Stimulated activated CD4-positive, alpha-beta T cell treated with anti-CD3 and anti-CD28 coated beads, Interleukin-12 subunit alpha, Interleukin-12 subunit beta, amount 100 ng/mL, for 24 hours (primary cell): ENCODE results near the gene ARHGEF3.
A peak's percentile ranks its signal among the peaks of the same experiment; 100 is the strongest.

Experiments used
- DNase-seq, 2 experiments: peaks; one replicate each; pipeline ENCODE4 v3.0.0-alpha.2; 2020; ENCODE audit warnings: low read depth in 2 of 2

Gene ARHGEF3, protein sequence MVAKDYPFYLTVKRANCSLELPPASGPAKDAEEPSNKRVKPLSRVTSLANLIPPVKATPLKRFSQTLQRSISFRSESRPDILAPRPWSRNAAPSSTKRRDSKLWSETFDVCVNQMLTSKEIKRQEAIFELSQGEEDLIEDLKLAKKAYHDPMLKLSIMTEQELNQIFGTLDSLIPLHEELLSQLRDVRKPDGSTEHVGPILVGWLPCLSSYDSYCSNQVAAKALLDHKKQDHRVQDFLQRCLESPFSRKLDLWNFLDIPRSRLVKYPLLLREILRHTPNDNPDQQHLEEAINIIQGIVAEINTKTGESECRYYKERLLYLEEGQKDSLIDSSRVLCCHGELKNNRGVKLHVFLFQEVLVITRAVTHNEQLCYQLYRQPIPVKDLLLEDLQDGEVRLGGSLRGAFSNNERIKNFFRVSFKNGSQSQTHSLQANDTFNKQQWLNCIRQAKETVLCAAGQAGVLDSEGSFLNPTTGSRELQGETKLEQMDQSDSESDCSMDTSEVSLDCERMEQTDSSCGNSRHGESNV

DNA sequence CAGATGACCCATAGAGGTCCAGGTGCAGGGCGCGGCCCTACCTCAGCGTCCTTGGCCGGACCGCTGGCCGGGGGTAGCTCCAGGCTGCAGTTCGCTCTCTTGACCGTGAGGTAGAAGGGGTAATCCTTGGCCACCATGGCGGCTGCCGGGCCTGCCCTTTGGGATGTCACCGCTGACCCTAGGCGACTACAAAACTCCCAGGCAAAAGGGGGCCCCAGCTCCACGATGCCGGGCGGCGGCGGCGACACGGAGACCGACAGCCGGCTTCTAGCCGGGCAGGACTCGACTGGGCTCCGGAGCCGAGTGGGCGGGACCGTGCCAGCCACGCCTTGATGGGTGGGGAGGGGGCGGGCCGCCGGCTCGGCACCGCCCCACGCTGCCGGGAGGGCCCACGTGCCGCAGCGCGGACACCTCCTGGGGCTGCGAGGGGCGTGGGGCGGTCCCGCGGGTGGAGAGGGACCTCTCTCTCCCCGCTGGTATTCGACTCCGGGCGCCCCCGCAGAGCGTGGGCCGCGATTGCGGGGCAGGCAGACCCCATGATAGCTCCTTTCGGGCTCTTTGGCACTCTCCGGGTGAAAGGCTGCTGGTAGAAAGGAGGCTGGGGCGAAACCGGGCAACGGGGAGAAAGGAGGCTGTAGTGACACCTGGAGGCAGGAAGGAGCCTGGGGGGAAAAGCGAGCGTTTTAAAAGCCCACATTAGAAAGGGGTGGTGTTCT, at the start of gene ARHGEF3:
Gene ARHGEF3, minus strand, starts transcription at position 288 of the 716 bp plus-strand sequence. Its CDS starts 151 bp downstream, at position 137.
- peak; percentile 80 for DNase-seq

DNA sequence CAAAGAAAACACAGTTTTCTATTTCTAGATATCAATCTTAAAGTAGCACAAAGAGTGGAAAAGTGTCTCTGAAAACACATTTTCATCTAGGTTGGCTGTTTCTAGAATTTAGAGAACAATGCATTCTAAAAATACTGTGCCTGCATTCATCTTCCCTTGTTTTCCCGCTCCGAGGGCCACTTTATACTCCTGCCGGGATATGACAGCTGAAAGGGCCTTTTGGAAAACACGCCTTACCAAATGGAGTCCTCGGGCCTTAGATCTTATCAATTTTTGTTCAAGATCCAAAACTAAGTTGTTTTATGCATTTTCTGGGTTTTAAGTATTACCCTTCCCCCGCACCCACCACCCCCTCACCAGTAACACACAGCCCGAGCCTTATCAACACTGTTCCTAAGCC, 47.9 kb upstream of the ARHGEF3 start:
- no peak for DNase-seq

DNA sequence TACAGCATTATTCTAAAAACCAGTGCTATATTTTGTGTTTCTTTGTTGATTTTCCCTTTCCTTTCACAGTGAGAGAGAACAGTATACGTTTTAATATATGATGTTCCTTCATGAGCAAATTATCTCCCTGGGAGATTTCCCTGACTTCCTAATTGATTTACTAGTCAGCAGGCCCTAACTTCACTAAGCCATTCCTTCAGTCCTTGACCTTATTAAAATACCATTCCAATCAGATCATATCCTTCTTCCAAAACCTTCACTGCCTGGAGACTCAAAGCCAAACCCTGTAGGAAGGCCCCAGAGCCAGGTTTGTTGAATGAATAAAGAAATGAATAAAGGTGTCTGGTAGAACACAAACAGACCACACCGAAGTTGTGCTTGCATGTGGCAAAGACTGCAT, 43.8 kb upstream of the ARHGEF3 start:
- DNase-seq = no peak

DNA sequence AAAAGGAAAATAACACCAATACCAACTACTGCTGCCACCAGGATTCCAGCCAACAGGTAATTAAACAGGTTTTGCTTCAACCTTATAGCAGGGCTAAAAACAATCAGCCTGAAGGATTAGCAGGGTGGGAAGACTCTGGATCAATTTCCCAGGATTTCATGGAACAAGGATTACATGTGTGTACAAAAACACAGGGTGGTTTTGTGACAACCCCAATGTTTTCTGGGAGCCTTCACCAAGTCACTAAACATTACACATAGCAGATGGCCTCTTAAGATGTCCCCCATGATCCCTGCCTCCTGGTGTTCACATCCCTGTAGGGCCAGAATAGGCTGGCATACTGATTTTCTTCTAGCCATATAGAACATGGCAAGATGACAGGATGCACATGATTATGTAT, 42.8 kb upstream of the ARHGEF3 start:
- no peak for DNase-seq

DNA sequence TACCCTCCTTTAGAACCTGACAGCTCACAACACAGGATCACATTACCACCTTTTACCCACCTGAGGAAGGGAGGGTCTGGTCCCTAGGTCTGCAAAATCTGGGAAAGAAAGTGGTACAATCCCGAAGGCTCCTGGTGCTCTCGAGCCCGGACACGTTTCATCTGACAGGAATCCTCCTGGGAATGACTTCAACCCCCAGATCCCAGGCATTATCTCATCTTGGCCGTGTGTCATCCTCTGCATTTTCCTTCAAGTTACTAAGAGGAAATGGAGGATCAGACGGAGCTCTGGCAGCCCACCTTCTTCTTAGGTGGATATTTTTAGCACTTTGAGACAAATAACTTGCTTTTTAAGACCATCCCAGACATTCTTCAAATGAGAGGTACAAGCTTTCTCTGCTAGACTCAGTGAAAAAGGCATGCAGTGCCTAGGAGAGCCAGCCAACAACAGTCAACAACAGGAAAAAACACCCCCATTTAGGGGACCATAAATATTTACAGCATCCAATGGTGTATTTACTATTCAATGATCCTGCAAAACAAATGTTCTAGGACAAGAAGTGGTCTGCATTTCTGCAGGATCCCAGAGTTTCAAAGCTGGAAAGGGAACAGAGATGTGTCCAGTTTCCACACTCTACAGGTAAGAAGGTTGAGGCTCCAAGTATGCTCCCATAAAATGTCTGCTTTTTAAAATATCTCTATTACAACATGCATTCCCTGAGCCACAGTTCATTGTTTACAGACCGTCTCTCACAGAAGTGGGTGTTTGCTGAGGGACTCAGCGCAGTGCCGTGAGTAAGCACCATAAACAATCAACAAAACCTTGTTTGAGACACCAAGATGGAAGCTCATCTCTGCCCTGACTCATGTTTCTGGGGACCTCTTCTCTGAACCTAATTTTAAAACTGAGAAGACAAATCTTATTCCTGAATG, 38.3 kb upstream of the ARHGEF3 start:
- no peak for DNase-seq

DNA sequence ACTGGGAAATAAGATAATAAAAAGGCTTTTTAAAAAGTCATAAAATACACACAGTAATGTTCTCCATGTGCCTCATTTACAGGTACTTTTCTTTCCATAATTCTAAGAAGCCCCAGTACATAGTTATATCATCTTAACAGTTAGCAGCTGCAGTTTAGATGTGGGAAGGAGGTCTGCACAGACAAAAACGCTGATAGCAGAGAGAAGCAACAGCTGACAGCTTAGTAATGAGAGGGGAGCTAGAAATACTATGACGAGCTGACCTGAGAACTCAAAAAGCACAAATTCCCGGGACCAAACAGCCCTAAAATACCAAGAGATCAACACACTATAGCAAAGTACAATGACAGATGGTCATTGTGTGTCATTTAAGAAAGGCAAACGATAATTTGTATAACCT, 36.7 kb upstream of the ARHGEF3 start:
- DNase-seq = no peak

DNA sequence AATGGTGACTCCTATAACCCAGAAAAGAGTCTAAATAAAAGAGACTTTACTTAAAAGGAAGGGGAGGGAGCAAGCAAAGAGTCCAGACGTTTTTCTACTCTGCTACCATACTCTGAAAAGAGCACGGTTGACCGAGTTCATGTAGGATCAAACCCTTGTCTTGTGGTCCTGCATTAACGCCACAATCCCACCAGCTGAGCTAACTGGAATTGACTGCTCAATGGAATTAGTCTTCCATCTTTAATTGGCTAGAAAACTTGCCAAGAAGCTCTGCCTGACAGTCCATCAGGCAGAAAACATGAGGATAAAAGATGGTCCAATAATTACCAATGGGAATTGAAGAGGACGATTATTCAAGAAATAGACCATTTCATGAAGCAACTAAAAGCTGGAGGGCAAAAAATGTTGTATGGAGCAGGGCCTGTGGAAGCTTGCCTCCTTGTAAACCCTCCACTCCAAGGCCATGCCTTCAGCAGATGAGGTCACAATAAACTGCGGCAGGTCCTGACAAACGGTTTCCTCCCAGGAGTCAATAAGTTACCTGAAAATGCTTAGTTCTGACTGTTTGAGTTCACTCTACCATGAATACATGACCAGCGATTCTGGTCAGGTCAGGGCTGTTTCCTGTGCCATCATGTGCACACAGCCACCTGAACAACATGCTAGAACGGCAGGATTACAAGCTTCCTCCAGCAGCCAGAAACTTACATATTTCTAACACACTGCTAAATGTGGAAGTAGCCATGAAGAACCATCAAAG, 35.6 kb upstream of the ARHGEF3 start:
- no peak for DNase-seq

DNA sequence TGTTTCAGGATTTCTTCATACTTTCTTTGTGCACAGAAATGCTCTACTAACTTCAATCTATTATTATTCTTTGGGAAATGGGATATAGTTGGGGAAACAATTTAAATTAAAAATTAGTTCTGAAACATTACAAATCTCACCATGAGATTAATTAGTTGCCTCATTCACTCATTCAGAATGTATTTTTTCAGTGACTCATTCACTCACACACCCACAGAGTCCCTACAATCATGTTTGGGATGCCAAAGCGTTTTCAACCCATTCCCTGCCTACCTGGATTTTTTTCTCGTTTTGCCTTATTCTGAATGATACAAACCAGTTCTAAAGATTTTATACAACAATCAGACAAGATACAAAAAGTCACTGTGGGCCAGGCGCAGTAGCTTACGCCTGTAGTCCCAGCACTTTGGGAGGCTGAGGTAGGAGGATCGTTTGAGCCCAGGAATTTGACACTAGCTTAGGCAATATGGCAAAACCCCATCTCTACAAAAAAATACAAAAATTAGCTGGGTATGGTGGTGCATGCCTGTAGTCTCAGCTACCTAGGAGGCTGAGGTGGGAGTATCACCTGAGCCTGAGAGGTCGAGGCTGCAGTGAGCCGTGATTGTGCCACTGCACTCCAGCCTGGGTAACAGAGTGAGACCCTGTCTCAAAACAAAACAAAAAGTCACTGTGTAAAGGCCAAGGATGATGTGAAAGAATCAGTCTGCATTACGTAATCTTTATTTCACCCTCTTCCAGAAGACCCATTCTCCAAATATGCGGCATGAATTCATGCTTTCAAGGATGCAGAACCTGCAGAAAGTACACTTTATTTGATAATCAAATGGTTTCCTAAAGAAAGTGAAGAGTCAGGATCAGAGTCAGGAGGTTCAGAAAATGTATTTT, 34.8 kb upstream of the ARHGEF3 start:
- no peak for DNase-seq

DNA sequence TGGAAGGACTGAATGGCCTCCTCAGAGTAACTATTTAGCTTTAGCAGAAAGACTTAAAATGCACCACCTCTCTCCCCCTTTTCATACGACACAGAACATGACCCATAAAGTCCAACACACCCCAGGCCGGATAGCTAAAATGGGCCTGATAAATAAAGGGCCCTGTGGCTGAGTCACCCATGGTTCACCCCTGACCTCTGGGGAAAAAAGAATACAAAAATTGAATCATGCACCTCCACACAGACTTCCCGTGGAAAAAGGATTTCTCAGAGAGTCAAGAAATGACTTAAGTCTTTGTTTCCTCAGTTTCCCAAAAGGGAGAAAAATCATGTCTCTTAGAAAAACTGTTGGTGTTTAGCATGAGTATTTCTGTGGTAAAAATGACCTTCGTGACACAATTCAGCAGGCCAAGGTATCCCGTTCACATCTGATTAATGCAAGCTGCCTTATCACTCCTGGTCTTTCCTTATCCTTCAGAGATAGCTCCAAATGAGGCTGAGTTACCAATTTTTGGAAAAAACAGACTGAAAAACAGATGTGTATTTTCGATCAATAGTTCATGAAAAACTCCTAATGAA, 34.0 kb upstream of the ARHGEF3 start:
- DNase-seq = no peak

DNA sequence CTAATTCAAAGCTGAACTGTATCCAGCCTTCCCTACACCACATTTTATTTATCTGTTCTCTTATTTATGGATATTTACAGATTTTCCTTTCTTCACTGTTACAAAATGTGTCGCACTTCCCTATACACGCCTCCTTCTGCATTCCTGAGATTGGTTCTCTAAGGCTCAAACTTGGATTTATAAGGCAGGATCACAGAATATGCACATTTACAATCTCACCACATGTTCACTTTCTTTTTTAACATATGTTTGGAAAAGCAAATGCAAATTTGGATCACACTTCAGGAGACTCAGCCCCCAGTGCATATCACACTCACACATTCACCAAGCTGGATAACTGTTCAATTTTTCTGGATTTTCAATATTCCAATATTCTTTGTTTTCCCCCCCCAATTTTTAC, 31.8 kb upstream of the ARHGEF3 start:
- DNase-seq = no peak

DNA sequence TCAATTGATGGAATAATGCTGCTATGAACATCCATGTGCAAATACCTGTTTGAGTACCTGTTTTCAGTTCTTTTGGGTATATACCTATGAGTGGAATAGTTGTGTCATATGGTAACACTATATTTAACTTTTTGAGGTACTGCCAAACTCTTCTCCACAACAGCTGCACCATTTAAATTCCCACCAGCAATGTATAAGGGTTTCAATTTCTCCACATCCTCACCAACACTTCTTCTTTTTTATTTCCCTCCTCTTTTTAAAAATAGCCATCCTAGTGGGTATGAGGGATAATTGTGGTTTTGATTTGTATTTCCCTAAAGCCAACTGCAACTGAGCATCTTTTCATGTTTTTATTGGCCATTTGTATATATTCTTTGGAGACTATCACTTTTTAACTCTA, 31.3 kb upstream of the ARHGEF3 start:
- DNase-seq = no peak

DNA sequence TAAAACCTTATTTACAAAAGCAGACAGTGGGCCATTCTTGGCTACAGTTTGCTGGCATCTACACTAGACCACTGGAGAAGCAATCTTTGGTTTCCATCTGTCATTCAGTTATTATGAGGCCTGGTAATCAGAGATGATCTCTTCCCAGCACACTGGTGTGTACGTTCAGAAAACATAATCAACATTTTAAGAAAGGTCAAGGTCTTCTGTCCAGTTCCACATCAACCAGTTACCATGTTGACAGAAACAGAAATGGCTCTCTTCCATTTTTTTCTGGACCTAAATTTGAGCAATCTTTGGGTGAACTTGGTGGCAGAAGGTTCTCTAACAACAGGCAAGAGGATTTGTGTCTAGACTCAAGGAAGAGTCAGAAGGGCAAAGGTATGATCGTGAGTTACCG, 29.8 kb upstream of the ARHGEF3 start:
- no peak for DNase-seq

DNA sequence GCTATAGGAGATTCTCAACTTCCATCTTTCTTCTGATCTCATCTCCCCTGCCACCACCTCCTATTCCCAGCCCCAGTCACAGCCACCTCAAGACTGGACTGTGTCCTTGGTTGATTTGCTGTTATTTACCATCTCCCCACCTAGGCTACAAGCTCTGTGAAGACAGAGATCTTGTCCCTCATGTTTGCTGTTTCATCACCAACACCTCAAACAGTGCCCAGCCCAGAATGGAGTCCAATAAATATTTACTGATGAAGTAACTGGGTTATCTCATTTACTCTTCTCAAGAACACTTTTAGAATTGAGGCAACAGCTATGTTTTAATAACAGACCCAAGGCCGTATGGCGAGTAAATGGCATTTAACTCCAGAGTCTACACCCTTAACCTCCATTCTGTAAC, 29.1 kb upstream of the ARHGEF3 start:
- no peak for DNase-seq

DNA sequence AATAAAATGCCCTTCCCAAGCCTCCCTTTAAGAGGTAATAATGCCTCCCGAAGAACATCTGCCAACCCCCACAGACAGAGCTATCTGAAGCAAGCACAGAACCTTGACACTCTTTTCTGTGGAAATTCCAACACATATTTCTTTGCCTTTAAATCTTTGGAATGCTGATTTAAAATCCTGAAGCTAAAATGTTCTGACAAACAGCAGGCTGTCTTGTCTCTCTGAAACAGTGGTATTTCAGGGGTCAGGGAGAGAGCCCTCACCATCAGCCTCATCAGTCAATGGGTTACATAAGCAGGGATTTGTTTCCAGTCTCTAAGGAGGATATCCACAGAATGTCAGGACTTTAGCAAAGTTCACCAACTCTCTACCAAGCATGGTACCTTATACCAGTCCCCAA, 27.8 kb upstream of the ARHGEF3 start:
- no peak for DNase-seq

DNA sequence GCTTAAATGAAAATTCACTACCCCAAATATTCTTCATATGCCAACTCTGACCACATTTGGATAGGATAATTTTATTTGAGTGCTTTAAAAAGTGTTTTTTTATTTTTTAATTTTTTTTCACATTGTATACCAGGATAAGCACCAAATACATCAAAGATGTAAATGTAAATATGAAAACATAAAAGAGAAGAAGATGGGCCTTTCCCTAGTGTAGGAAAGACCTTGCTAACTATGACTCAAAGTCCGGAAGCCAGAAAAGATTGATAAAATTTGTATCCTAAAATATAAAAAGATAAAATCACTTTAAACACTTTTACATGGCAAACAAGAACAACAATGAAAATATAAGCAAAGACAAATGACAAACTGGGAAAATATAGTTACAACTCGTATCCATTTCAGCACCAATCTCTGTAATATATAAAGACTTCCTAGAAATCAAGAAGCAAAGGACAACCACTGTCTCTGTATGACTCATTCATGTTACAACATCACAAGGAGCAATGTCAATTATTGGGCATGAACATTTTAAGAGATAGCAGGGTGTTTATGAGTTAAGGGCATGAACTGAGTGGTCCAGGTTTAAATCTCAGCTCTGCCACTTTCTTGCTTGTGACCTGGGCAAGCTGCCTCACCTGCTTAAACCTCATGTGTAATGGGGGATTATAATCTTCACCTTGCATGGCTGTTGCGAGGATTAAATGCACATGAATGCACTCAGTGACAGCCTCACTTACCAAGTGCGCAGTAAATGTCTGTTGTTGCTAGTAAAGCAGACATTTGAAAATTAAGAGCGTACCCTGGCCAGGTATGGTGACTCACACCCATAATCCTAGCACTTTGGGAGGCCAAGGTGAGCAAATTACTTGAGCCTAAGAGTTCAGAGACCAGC, 25.3 kb upstream of the ARHGEF3 start:
- no peak for DNase-seq

DNA sequence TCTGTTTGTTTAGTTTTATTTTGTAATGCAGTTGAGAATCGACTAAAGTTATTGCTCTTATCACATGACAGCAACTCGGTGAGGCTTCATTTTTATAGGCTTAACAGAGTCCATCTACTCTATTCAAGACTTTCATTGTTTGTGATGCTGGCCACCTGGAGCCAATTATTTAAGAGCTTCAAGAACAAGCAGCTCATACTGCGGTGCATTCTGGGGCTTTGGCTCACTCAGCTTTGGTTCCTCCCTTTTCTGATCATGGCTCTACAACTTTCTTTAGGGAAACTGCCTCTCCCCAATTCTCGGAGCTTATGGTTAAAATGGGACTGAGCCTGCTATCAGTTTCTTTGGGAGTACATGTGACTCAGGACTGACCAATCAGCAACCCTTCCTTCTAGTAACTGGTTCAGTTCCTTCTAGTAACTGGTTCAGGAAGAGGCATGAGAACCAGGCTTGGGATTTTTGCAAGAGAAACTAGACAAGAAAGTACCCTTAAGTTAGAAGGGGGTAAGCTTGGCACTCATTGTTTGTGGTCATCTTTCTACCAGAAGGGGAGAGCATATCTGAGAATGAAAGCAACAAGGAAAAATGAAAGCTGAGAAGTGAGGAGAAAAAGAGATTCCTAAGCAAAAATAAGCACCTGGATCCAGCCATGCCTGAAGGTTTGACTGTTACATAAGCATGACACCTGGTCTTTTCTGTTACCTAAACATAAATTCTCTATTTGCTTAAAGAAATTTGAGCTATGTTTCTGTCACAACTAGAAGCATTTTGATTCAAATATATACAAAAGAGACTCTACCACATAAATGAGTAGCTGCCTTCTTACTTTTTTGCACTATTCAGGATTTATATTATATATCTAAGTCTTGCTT, 24.1 kb upstream of the ARHGEF3 start:
- DNase-seq = no peak

DNA sequence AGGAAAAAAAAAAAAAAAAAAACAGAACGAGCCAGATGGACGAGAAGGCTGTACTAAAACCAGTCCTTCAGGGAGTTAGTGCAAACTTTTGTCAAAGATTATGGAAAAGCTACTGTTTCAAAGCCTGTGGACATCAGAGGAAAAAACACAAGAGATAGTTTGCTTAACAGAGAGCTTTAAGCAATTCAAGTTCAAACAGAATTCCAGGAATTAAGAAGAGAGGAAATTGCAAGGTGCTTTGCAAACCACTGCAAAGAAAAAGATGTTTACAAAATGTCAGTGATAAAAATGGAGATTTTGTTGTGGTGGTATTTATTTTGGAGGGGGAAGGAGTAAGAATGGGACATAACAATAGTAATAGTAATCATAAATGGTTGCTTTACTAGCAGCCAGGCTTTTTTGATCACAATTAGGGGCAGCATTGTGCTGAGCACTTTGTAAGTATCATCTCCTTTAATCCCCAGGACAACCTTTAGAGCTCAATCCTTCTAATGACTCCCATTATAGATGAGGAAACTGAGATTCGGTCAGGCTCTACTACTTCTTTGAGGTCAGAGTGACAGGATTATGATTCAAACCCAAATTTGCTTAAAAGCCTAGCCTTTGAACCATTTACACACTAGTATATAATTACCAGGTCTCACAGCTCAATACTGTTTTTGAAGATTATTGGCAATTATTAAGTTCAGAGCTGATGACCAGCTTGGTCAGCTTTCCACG, 22.4 kb upstream of the ARHGEF3 start:
- no peak for DNase-seq
